MM.1S (cell line): ENCODE measurements around the gene CPT1A.

Source experiments
- DNase-seq: peaks from one replicate; pipeline ENCODE4 v3.0.0-alpha.2; 2015
- H2AFZ ChIP-seq: fragments of 300-600 bp; sonication (generic); 2 replicates; pipeline ENCODE4 v1.6.0; 2016; ENCODE audit warnings: antibody characterized with exemption, low read length
- H3F3A ChIP-seq: fragments of 300-600 bp; sonication (generic); 2 replicates; pipeline ENCODE4 v1.6.1; 2016; ENCODE audit warnings: mild to moderate bottlenecking, antibody characterized with exemption, low read length, moderate library complexity, mixed read lengths; ENCODE audit not compliant: insufficient read depth
- H3K27ac ChIP-seq: fragments of 300-600 bp; sonication (generic); 2 replicates; pipeline ENCODE4 v1.5.1; 2016; ENCODE audit warnings: mild to moderate bottlenecking, low read length
- H3K27me3 ChIP-seq: fragments of 300-600 bp; sonication (generic); replicated peaks from 2 replicates; pipeline ENCODE4 v1.6.0; 2016; ENCODE audit warnings: low read length; ENCODE audit not compliant: insufficient read depth
- H3K36me3 ChIP-seq: fragments of 300-600 bp; sonication (generic); replicated peaks from 2 replicates; pipeline ENCODE4 v1.6.1; 2016; ENCODE audit warnings: mild to moderate bottlenecking, low read length, mixed read lengths; ENCODE audit not compliant: insufficient read depth
- H3K4me1 ChIP-seq: fragments of 300-600 bp; sonication (generic); 2 replicates; pipeline ENCODE4 v1.6.1; 2016; ENCODE audit warnings: low read length, mixed read lengths
- H3K4me2 ChIP-seq: fragments of 300-600 bp; sonication (generic); 2 replicates; pipeline ENCODE4 v1.6.0; 2016; ENCODE audit warnings: low read depth, low read length
- H3K4me3 ChIP-seq: fragments of 300-600 bp; sonication (generic); 2 replicates; pipeline ENCODE4 v1.5.1; 2016; ENCODE audit warnings: low read length, mixed read lengths
- H3K79me2 ChIP-seq: fragments of 300-600 bp; sonication (generic); 2 replicates; pipeline ENCODE4 v1.6.1; 2016; ENCODE audit warnings: mixed run types, low read length, mixed read lengths
- H3K9ac ChIP-seq: fragments of 300-600 bp; sonication (generic); 2 replicates; pipeline ENCODE4 v1.6.1; 2016; ENCODE audit warnings: low read length, mixed read lengths
- H3K9me2 ChIP-seq: fragments of 300-600 bp; sonication (generic); replicated peaks from 2 replicates; pipeline ENCODE4 v1.6.1; 2016; ENCODE audit warnings: mild to moderate bottlenecking, low read length, mixed read lengths; ENCODE audit not compliant: insufficient read depth
- H3K9me3 ChIP-seq: fragments of 300-600 bp; sonication (generic); replicated peaks from 2 replicates; pipeline ENCODE4 v1.6.1; 2016; ENCODE audit warnings: mild to moderate bottlenecking, low read length, mixed read lengths; ENCODE audit not compliant: insufficient read depth
- H4K20me1 ChIP-seq: fragments of 300-600 bp; sonication (generic); 2 replicates; pipeline ENCODE4 v1.6.1; 2016; ENCODE audit warnings: mild to moderate bottlenecking, low read length, moderate library complexity, mixed read lengths; ENCODE audit not compliant: insufficient read depth
- EZH2 ChIP-seq: fragments of 300-600 bp; sonication (generic); optimal IDR thresholded peaks from 2 replicates; pipeline ENCODE3; 2017; ENCODE audit warnings: low read depth, mild to moderate bottlenecking, antibody characterized with exemption, low read length, mixed read lengths
- EZH2phosphoT487 ChIP-seq: fragments of 300-600 bp; sonication (generic); IDR thresholded peaks from 2 replicates; pipeline ENCODE4 v1.6.1; 2018; ENCODE audit warnings: antibody characterized with exemption, low read length
- TF ChIP-seq, protein P1 (sequence below): fragments of 300-600 bp; sonication (generic); IDR thresholded peaks from 2 replicates; pipeline ENCODE4 v1.5.1; 2016; ENCODE audit warnings: antibody characterized with exemption, low read length, mixed read lengths

Gene CPT1A

GRCh38 chr11:68778205-68778604 is 63.5 kb downstream of the CPT1A start:
- Histone ChIP-seq H3K36me3 (no peaks in the 10 kb centered on the region; the same call in 1 of the 2 replicates), H3K4me2 (no peak overlapping the region), H3K9me2 (no peaks in the 10 kb centered on the region), H3K9ac (no peak overlapping the region), H3F3A (no peaks in the 10 kb centered on the region), H3K4me1 (no peaks in the 10 kb centered on the region), H3K9me3 (no peaks in the 10 kb centered on the region), H3K27me3 (no peaks in the 10 kb centered on the region), H2AFZ (no peak overlapping the region), H3K27ac (no peak overlapping the region), H4K20me1 (no peaks in the 10 kb centered on the region), H3K79me2 (no peaks in the 10 kb centered on the region), H3K4me3 (no peak overlapping the region)
- DNase-seq = no peak
- TF ChIP-seq EZH2phosphoT487 = no peak
- TF ChIP-seq, protein P1, sequence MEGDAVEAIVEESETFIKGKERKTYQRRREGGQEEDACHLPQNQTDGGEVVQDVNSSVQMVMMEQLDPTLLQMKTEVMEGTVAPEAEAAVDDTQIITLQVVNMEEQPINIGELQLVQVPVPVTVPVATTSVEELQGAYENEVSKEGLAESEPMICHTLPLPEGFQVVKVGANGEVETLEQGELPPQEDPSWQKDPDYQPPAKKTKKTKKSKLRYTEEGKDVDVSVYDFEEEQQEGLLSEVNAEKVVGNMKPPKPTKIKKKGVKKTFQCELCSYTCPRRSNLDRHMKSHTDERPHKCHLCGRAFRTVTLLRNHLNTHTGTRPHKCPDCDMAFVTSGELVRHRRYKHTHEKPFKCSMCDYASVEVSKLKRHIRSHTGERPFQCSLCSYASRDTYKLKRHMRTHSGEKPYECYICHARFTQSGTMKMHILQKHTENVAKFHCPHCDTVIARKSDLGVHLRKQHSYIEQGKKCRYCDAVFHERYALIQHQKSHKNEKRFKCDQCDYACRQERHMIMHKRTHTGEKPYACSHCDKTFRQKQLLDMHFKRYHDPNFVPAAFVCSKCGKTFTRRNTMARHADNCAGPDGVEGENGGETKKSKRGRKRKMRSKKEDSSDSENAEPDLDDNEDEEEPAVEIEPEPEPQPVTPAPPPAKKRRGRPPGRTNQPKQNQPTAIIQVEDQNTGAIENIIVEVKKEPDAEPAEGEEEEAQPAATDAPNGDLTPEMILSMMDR = no peak
- no peak for TF ChIP-seq EZH2

DNA sequence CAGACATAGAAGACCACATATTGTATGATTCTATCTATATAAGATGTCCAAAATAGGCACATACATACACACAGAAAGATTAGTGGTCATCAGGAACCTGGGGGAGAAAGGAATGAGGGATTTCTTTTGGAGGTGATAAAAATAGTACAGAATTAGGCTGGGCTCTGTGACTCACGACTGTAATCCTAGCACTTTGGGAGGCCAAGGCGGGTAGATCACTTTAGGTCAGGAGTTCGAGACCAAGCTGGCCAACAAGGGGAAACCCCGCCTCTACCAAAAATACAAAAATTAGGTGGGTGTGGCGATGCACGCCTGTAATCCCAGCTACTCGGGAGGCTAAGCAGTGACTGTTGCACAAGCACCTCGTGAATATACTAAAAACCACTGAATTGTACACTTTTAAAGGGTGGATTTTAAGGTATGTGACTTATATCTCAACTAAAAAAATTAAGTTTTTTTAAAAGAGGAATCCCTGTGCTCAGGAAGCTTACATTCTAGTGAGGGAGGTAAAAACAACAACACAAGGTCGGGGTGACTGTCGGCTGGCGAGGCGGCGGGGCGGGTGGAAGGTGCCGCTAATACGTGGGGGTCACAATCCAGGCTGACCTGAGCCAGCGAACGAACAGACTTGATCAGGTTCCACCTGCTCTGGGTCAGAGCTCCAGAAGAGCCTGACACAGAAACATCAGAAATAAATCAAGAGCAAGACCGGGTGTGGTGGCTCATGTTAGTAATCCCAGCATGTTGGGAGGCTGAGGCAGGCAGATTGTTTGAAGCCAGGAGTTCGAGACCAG is 65.1 kb downstream of the CPT1A start:
- H4K20me1 ChIP-seq = no peaks in the 10 kb centered on the region
- no peaks in the 10 kb centered on the region for H3K27me3 ChIP-seq
- H3K36me3 ChIP-seq = no peaks in the 10 kb centered on the region; the same call in 1 of the 2 replicates
- DNase-seq = no peak
- no peaks in the 10 kb centered on the region for H3K9me3 ChIP-seq
- H2AFZ ChIP-seq = no peak overlapping the region
- no peak overlapping the region for H3K4me3 ChIP-seq
- H3K4me1 ChIP-seq = no peaks in the 10 kb centered on the region
- H3K27ac ChIP-seq = no peak overlapping the region
- no peaks in the 10 kb centered on the region for H3K79me2 ChIP-seq
- H3K9ac ChIP-seq = no peak overlapping the region
- H3K9me2 ChIP-seq = no peaks in the 10 kb centered on the region
- H3K4me2 ChIP-seq = no peak overlapping the region
- no peaks in the 10 kb centered on the region for H3F3A ChIP-seq
- no peak for TF ChIP-seq EZH2phosphoT487
- TF ChIP-seq, protein P1 = no peak
- no peak for TF ChIP-seq EZH2

GRCh38 chr11:68775951-68776388 is 65.7 kb downstream of the CPT1A start:
- H3K79me2 ChIP-seq = no peaks in the 10 kb centered on the region
- no peaks in the 10 kb centered on the region for H3K9me2 ChIP-seq
- H4K20me1 ChIP-seq = no peaks in the 10 kb centered on the region
- TF ChIP-seq EZH2phosphoT487 = no peak
- TF ChIP-seq, protein P1 = no peak
- no peak for TF ChIP-seq EZH2
- no peaks in the 10 kb centered on the region; the same call in 1 of the 2 replicates for H3K36me3 ChIP-seq
- no peak overlapping the region for H3K9ac ChIP-seq
- no peak overlapping the region for H3K27ac ChIP-seq
- H3F3A ChIP-seq = no peaks in the 10 kb centered on the region
- no peak overlapping the region for H2AFZ ChIP-seq
- no peaks in the 10 kb centered on the region for H3K27me3 ChIP-seq
- no peaks in the 10 kb centered on the region for H3K4me1 ChIP-seq
- no peak overlapping the region for H3K4me3 ChIP-seq
- DNase-seq = no peak
- no peak overlapping the region for H3K4me2 ChIP-seq
- no peaks in the 10 kb centered on the region for H3K9me3 ChIP-seq
